ENCODE data around the gene SLX4IP. TPM values are rescaled to one million over a fixed set of nuclear protein-coding genes. Genes with fewer than 3 reads are reported as not detected.
A peak's percentile ranks its signal among the peaks of the same experiment; 100 is the strongest.

The SLX4IP gene
- total and polyA plus RNA-seq, 2 of the 13 experiments (the other 11 are each of a cell fraction or from before 2014, with no cell fraction given), result 3.6 to 7.3 TPM

- peak; percentile 77 for TF ChIP-seq ZNF800 (CRISPR knock-in tag; IDR thresholded peaks at IDR 0.05)
- TF ChIP-seq PHF20 (CRISPR knock-in tag; IDR thresholded peaks at IDR 0.05), result no peak
- TF ChIP-seq ZNF343 (CRISPR knock-in tag; IDR thresholded peaks at IDR 0.05), result no peak
- TF ChIP-seq MED13 (CRISPR knock-in tag; IDR thresholded peaks at IDR 0.05), result peak; percentile 87; the same call in 1 of the 2 replicates
- TF ChIP-seq ZNF746 (CRISPR knock-in tag; IDR thresholded peaks at IDR 0.05), result no peak
- TF ChIP-seq ZBTB7B (CRISPR knock-in tag; IDR thresholded peaks at IDR 0.05), result 0 out of 2 replicates have a peak, but pooled peaks have one; percentile 32
- peak; percentile 93 for TF ChIP-seq IRF2 (CRISPR knock-in tag; IDR thresholded peaks at IDR 0.05)
- peak; percentile 81; the same call in 1 of the 2 replicates for TF ChIP-seq HMGXB3 (CRISPR knock-in tag; IDR thresholded peaks at IDR 0.05; ENCODE audit: borderline replicate concordance)
- TF ChIP-seq ZNF280D (CRISPR knock-in tag; IDR thresholded peaks at IDR 0.05), result no peak
- no peak for TF ChIP-seq CC2D1A (CRISPR knock-in tag; IDR thresholded peaks at IDR 0.05)
- no peak for TF ChIP-seq ZNF777 (CRISPR knock-in tag; IDR thresholded peaks at IDR 0.05)
- 0 out of 2 replicates have a peak, but pooled peaks have one; percentile 63 for TF ChIP-seq ZNF639 (CRISPR knock-in tag; conservative IDR thresholded peaks at IDR 0.05)
- TF ChIP-seq GATA4 (IDR thresholded peaks at IDR 0.05; ENCODE audit: borderline replicate concordance, low read depth), result peak; percentile 87; the same call in 1 of the 2 replicates
- TF ChIP-seq REPIN1 (CRISPR knock-in tag; IDR thresholded peaks at IDR 0.05; ENCODE audit: borderline replicate concordance, low read depth), result 0 out of 2 replicates have a peak, but pooled peaks have one; percentile 54
- TF ChIP-seq HDAC6 (IDR thresholded peaks at IDR 0.05; ENCODE audit: low read depth, low read length), result no peak
- TF ChIP-seq U2AF2 (IDR thresholded peaks at IDR 0.05; ENCODE audit: low read depth, low read length), result no peak
These were observed 105.8 kb downstream of the SLX4IP start (continued) for GRCh38 chr20:10540636-10541493.
